ENCODE data around the gene MAS1L. TPM values are rescaled to one million over a fixed set of nuclear protein-coding genes. Genes with fewer than 3 reads are reported as not detected.

MAS1L gene
- total and polyA plus RNA-seq, 2 donors from 2014 or later = not detected

DNA sequence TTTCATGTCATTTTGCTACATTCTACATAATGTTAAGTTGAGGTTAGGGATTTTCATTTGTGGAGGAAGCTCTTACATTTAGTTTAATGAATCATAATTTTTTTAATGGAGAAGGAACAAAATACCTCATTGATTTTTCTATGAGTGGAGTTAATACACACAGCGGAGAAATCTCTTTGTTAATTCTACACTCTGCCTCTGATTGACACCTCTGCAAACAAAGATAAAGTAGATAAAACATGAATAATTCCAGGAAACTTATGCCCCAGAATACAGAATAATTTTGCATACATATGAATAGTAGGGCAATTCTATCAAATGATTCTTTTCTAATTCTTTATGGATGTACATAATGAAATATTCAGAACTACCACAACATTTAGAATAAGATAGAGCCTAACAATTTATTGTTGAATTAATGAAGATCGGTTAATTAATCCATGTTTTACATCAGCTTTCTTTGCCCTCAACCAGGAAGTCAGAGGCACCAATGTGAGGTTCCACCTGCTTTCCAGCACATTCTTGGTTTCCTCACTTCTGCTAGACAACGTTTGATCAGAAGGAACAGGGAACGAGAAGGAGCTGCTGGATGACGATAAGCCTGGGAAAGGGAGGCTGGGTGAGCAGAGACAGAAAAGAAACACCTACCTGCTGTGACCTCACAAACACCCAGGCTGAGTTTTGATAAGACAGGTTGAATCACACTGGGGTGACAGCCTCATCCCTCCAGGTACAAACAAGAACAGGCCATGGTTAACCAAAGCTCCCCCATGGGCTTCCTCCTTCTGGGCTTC lies 26.5 kb downstream of the MAS1L start:
- no peak for DNase-seq
- H3K4me3 ChIP-seq (ENCODE audit: low read length in 3 of 3) = no peak overlapping the region
- intact Hi-C loops (cut with DNase I) = no loop called here
- no peak overlapping the region for H3K9ac ChIP-seq (ENCODE audit: low read length in 3 of 3)
- H3K36me3 ChIP-seq (ENCODE audit: control insufficient read depth in 2 of 3, insufficient read depth in 3 of 3, low read length in 3 of 3) = no peaks in the 10 kb centered on the region
- H3K4me1 ChIP-seq (ENCODE audit: control insufficient read depth in 2 of 3, insufficient read depth in 2 of 3, low read depth in 1 of 3, low read length in 3 of 3) = no peaks in the 10 kb centered on the region
- TF ChIP-seq, protein P1, sequence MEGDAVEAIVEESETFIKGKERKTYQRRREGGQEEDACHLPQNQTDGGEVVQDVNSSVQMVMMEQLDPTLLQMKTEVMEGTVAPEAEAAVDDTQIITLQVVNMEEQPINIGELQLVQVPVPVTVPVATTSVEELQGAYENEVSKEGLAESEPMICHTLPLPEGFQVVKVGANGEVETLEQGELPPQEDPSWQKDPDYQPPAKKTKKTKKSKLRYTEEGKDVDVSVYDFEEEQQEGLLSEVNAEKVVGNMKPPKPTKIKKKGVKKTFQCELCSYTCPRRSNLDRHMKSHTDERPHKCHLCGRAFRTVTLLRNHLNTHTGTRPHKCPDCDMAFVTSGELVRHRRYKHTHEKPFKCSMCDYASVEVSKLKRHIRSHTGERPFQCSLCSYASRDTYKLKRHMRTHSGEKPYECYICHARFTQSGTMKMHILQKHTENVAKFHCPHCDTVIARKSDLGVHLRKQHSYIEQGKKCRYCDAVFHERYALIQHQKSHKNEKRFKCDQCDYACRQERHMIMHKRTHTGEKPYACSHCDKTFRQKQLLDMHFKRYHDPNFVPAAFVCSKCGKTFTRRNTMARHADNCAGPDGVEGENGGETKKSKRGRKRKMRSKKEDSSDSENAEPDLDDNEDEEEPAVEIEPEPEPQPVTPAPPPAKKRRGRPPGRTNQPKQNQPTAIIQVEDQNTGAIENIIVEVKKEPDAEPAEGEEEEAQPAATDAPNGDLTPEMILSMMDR (IDR thresholded peaks at IDR 0.05; ENCODE audit: borderline replicate concordance, extremely low read depth, insufficient read depth) = no peak
- H3K9me3 ChIP-seq (ENCODE audit: control insufficient read depth in 2 of 3, insufficient read depth in 1 of 3, low read length in 3 of 3) = no peaks in the 10 kb centered on the region
- no peaks in the 10 kb centered on the region for H3K27me3 ChIP-seq (ENCODE audit: control insufficient read depth, insufficient read depth, low read length)
- H3K27ac ChIP-seq (ENCODE audit: low read depth in 2 of 2, low read length in 2 of 2) = no peak overlapping the region
- no peak for FAIRE-seq

DNA sequence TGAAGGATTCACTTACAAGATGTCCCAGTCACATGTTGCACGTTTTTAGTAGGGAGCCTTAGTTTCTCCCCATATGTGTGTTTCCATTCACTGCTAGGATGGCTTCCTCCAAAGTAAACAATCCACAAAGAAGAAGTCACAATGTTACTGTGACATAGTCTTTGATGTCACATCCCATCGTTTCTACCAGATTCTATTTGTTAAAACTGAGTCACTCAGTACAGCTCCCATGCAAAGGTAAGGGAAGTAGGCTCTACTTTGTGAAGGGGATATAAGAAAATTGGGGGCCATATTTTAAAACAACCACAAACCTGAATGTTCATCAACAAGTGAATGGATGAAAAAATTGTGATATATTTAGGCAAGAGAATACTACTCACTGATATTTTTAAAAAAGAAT lies 30.8 kb downstream of the MAS1L start, which contains the start of the genes OR11A1 and OR2H1:
Gene OR11A1 (minus strand): TSS at position 101 of the 400 bp plus-strand sequence. CDS start 29,430 bp downstream, outside the sequence.
Gene OR2H1 (plus strand): TSS at position 185 of the 400 bp plus-strand sequence. CDS start 4,615 bp downstream, outside the sequence.
- FAIRE-seq = no peak
- TF ChIP-seq, protein P1 (IDR thresholded peaks at IDR 0.05; ENCODE audit: borderline replicate concordance, extremely low read depth, insufficient read depth) = no peak

DNA sequence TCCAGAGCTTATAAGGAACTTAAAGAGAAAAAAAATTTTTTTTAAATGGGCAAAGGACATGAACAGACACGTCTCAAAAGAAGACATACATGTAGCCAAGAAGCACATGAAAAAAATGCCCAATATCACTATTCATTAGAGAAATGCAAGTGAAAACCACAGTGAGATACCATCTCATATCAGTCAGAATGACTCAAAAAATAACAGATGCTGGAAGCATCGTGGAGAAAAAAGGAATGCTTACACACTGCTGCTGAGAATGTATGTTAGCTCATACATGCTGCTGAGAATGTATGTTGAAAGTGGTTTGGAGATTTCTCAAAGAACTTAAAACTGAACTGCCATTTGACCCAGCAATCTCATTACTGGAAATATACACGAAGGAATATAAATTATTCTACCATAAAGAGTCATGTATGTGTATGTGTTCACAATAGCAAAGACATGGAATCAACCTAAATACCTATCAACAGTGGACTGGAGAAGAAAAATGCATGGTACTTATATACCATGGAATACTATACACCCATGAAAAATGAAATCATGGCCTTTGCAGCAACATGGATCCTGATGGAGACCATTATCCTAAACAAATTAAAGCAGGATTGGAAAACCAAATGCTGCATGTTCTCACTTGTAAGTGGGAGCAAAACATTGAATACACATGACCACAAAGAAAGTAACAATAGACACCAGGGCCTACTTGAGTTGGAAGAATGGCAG lies 36.1 kb downstream of the MAS1L start:
- DNase-seq (no peak), FAIRE-seq (no peak)
- H3K27me3 ChIP-seq (ENCODE audit: control insufficient read depth, insufficient read depth, low read length) = no peaks in the 10 kb centered on the region
- H3K4me1 ChIP-seq (ENCODE audit: control insufficient read depth in 2 of 3, insufficient read depth in 2 of 3, low read depth in 1 of 3, low read length in 3 of 3) = no peaks in the 10 kb centered on the region
- TF ChIP-seq, protein P1 (IDR thresholded peaks at IDR 0.05; ENCODE audit: borderline replicate concordance, extremely low read depth, insufficient read depth) = no peak
- no peak overlapping the region for H3K27ac ChIP-seq (ENCODE audit: low read depth in 2 of 2, low read length in 2 of 2)
- intact Hi-C loops (cut with DNase I) = no loop called here
- H3K4me3 ChIP-seq (ENCODE audit: low read length in 3 of 3) = no peak overlapping the region
- no peaks in the 10 kb centered on the region for H3K36me3 ChIP-seq (ENCODE audit: control insufficient read depth in 2 of 3, insufficient read depth in 3 of 3, low read length in 3 of 3)
- H3K9ac ChIP-seq (ENCODE audit: low read length in 3 of 3) = no peak overlapping the region
- no peaks in the 10 kb centered on the region for H3K9me3 ChIP-seq (ENCODE audit: control insufficient read depth in 2 of 3, insufficient read depth in 1 of 3, low read length in 3 of 3)

More for the DNA sequence above, 30.8 kb downstream of the MAS1L start, which contains the start of the genes OR11A1 and OR2H1:
- Histone ChIP-seq H3K36me3 (ENCODE audit: control insufficient read depth in 2 of 3, insufficient read depth in 3 of 3, low read length in 3 of 3) (no peaks in the 10 kb centered on the region), H3K27ac (ENCODE audit: low read depth in 2 of 2, low read length in 2 of 2) (no peak within 1 kb of the TSS), H3K9ac (ENCODE audit: low read length in 3 of 3) (no peak within 1 kb of the TSS), H3K4me1 (ENCODE audit: control insufficient read depth in 2 of 3, insufficient read depth in 2 of 3, low read depth in 1 of 3, low read length in 3 of 3) (no peaks in the 10 kb centered on the region), H3K4me3 (ENCODE audit: low read length in 3 of 3) (no peak within 1 kb of the TSS), H3K9me3 (ENCODE audit: control insufficient read depth in 2 of 3, insufficient read depth in 1 of 3, low read length in 3 of 3) (no peaks in the 10 kb centered on the region), H3K27me3 (ENCODE audit: control insufficient read depth, insufficient read depth, low read length) (no peaks in the 10 kb centered on the region)
- DNase-seq = no peak
- intact Hi-C loops (cut with DNase I) = no loop called here

Data from kidney (tissue), 14 donors.